ELR (cell line): ENCODE measurements around the gene TREML4.

ENCODE experiments used
- DNase-seq: peaks from one replicate; pipeline ENCODE4 v3.0.0-alpha.2; 2015; ENCODE audit warnings: low read depth

The TREML4 gene

GRCh38 chr6:41255638-41256246 is 27.6 kb downstream of the TREML4 start:
- no peak for DNase-seq

- no peak for DNase-seq
Observed at GRCh38 chr6:41256383-41256782, 28.2 kb downstream of the TREML4 start.

GRCh38 chr6:41257369-41258195 is 29.4 kb downstream of the TREML4 start:
- no peak for DNase-seq

GRCh38 chr6:41258196-41258493 is 30.0 kb downstream of the TREML4 start:
- no peak for DNase-seq

- no peak for DNase-seq
Observed at GRCh38 chr6:41262401-41262800, 34.3 kb downstream of the TREML4 start.

GRCh38 chr6:41263267-41263666 is 35.1 kb downstream of the TREML4 start:
- no peak for DNase-seq

- no peak for DNase-seq
Observed at GRCh38 chr6:41266541-41266940, 38.4 kb downstream of the TREML4 start.

- DNase-seq = no peak
Observed at GRCh38 chr6:41268478-41268877, 40.3 kb downstream of the TREML4 start.

- DNase-seq = no peak
Observed at GRCh38 chr6:41269166-41269565, 41.0 kb downstream of the TREML4 start.

- no peak for DNase-seq
Observed at GRCh38 chr6:41269716-41270115, 41.6 kb downstream of the TREML4 start.

- DNase-seq = no peak
Observed at GRCh38 chr6:41271901-41272395, 43.8 kb downstream of the TREML4 start.

- no peak for DNase-seq
Observed at GRCh38 chr6:41272591-41273240, 44.6 kb downstream of the TREML4 start.

GRCh38 chr6:41273714-41274113 is 45.6 kb downstream of the TREML4 start:
- no peak for DNase-seq

GRCh38 chr6:41274256-41274655 is 46.1 kb downstream of the TREML4 start:
- DNase-seq = no peak

GRCh38 chr6:41275489-41275888 is 47.3 kb downstream of the TREML4 start:
- DNase-seq = no peak

- DNase-seq = no peak
Observed at GRCh38 chr6:41277605-41278004, 49.5 kb downstream of the TREML4 start.

GRCh38 chr6:41278699-41279405 is 50.7 kb downstream of the TREML4 start:
- DNase-seq = peak; percentile 69

GRCh38 chr6:41280381-41281057 is 52.4 kb downstream of the TREML4 start:
- DNase-seq = no peak

GRCh38 chr6:41283600-41283999 is 55.5 kb downstream of the TREML4 start:
- no peak for DNase-seq

- DNase-seq = peak; percentile 20
Observed at GRCh38 chr6:41284726-41285125, 56.6 kb downstream of the TREML4 start.

GRCh38 chr6:41286544-41287346 is 58.6 kb downstream of the TREML4 start, which contains the start of gene TREM1:
Gene TREM1, minus strand, starts transcription at chr6:41286682. Its CDS starts 27 bp downstream, at chr6:41286655.
- peak; percentile 80 for DNase-seq
